Upper lobe of left lung (tissue), 6 donors: Measurements from ENCODE around the gene STRIP1. TPM values are rescaled to one million over a fixed set of nuclear protein-coding genes. Genes with fewer than 3 reads are reported as not detected.

ENCODE experiments used
- ATAC-seq, 2 donors: fragments of 200-7000 bp; cut with Tn5 transposase; one replicate each; pipeline ENCODE4 v1.9.1; 2022; ENCODE audit warnings: mild to moderate bottlenecking in 2 of 2, moderate library complexity in 2 of 2; ENCODE audit not compliant: low FRiP score in 2 of 2
- DNase-seq, 2 donors: peaks; one replicate each; pipeline ENCODE4 v3.0.0-alpha.2; 2019 to 2020
- H3K27ac ChIP-seq, 4 donors: fragments of 200-600 bp; sonication (generic); one replicate each; pipeline ENCODE4 v1.5.1; 2016 to 2019
- H3K27me3 ChIP-seq, 4 donors: fragments of 200-600 bp; sonication (generic); one replicate each; pipeline ENCODE4 v1.5.1; 2017 to 2019
- H3K36me3 ChIP-seq, 4 donors: fragments of 200-600 bp; sonication (generic); one replicate each; pipeline ENCODE4 v1.5.1; 2016 to 2019
- H3K4me1 ChIP-seq, 4 donors: fragments of 200-600 bp; sonication (generic); one replicate each; pipeline ENCODE4 v1.5.1; 2018 to 2019
- H3K4me3 ChIP-seq, 4 donors: fragments of 200-600 bp; sonication (generic); one replicate each; pipeline ENCODE4 v1.5.1; 2017 to 2019; ENCODE audit warnings: mild to moderate bottlenecking in 2 of 4, moderate library complexity in 1 of 4
- H3K9me3 ChIP-seq, 4 donors: fragments of 200-600 bp; sonication (generic); one replicate each; pipeline ENCODE4 v1.5.1; 2018 to 2019
- EP300 ChIP-seq, 4 donors: sonication (generic); formaldehyde crosslinking; IDR thresholded peaks; one replicate each; pipeline ENCODE4 v1.5.1; 2017; ENCODE audit warnings: antibody characterized with exemption in 4 of 4, control low read depth in 2 of 4
- POLR2A ChIP-seq, 4 donors: fragments of 450-650 bp; IDR thresholded peaks; one replicate each; pipeline ENCODE4 v1.5.1; 2016 to 2017; ENCODE audit warnings: antibody characterized with exemption in 4 of 4, mild to moderate bottlenecking in 2 of 4
- POLR2AphosphoS5 ChIP-seq, 2 donors: sonication (generic); formaldehyde crosslinking; IDR thresholded peaks; one replicate each; pipeline ENCODE4 v1.5.1; 2017; ENCODE audit warnings: antibody characterized with exemption in 2 of 2
- WGBS, 2 donors: methylation state at CpG; one replicate each; pipeline ENCODE4 v1.1.5; 2017 to 2018; 5-methylcytosine and 5-hydroxymethylcytosine counted together
- total RNA-seq, 6 donors: library from RNA; depleted of rRNA in 4 of 6; stranded (reverse); fragments of >200 nt in 4 of 6; gene quantifications; one replicate each; pipeline versions ENCODE4 v1.1.0 to v1.2.1, GENCODE V29; 2016 to 2021
- TF ChIP-seq, protein P1 (sequence below), 6 experiments: fragments of 450-650 bp in 4 of 6; fragments of 200-600 bp in 2 of 6; sonication (generic) in 2 of 6; IDR thresholded peaks; one replicate each; pipeline ENCODE4 v1.5.1; 2016 to 2019; ENCODE audit warnings: antibody characterized with exemption in 6 of 6
- donor health status: DM: no; HTN: no; CAD: no; lungs with moderate emphysema.
- donor health status: DM: no; HTN: yes; CAD: no; lungs with severe emphysema.

The STRIP1 gene
- total RNA-seq, 6 donors from 2014 or later: 29.2 to 62.9 (median 34.3) TPM

DNA sequence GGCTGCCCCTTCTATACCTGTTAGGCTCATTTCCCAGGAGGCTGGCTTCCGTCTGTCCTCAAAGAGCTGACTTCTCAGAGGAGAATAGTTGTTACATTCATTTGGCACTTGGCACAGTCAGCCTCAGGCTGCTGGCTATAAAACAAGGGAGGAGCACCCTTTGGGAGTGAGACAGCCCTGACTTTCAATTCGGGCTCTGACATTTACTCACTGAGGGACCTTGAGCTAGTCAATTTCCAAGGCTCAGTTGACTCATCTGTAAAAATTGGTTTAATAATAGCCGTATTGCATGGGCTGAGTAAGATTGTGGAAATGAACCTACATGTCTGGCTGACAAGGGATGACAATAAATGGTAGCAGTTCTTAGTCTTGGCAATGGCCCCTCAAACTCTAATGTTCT is 22.4 kb downstream of the STRIP1 start:
- no peaks in the 10 kb centered on the region for H3K4me1 ChIP-seq
- H3K36me3 ChIP-seq: peaks cover 29 to 74% (median 66%) of the 10 kb centered on the region in 4 donors
- DNase-seq (no peak), ATAC-seq (peak in 1 of 2 donors; percentile 66)
- no peak overlapping the region for H3K4me3 ChIP-seq
- no peaks in the 10 kb centered on the region for H3K27me3 ChIP-seq
- H3K27ac ChIP-seq: no peak overlapping the region
- WGBS, 2 donors: 88 to 93% methylated on average over 3 of the region's 3 CpGs
- H3K9me3 ChIP-seq: no peaks in the 10 kb centered on the region
- TF ChIP-seq, protein P1, sequence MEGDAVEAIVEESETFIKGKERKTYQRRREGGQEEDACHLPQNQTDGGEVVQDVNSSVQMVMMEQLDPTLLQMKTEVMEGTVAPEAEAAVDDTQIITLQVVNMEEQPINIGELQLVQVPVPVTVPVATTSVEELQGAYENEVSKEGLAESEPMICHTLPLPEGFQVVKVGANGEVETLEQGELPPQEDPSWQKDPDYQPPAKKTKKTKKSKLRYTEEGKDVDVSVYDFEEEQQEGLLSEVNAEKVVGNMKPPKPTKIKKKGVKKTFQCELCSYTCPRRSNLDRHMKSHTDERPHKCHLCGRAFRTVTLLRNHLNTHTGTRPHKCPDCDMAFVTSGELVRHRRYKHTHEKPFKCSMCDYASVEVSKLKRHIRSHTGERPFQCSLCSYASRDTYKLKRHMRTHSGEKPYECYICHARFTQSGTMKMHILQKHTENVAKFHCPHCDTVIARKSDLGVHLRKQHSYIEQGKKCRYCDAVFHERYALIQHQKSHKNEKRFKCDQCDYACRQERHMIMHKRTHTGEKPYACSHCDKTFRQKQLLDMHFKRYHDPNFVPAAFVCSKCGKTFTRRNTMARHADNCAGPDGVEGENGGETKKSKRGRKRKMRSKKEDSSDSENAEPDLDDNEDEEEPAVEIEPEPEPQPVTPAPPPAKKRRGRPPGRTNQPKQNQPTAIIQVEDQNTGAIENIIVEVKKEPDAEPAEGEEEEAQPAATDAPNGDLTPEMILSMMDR (IDR thresholded peaks at IDR 0.05): no peak
- TF ChIP-seq EP300 (IDR thresholded peaks at IDR 0.05) (no peak), POLR2A (IDR thresholded peaks at IDR 0.05) (no peak), POLR2AphosphoS5 (IDR thresholded peaks at IDR 0.05) (no peak)

- DNase-seq: no peak
- peaks cover 17 to 61% (median 54%) of the 10 kb centered on the region in 4 donors for H3K36me3 ChIP-seq
Measured at GRCh38 chr1:110057963-110058518, 23.6 kb downstream of the STRIP1 start.

DNA sequence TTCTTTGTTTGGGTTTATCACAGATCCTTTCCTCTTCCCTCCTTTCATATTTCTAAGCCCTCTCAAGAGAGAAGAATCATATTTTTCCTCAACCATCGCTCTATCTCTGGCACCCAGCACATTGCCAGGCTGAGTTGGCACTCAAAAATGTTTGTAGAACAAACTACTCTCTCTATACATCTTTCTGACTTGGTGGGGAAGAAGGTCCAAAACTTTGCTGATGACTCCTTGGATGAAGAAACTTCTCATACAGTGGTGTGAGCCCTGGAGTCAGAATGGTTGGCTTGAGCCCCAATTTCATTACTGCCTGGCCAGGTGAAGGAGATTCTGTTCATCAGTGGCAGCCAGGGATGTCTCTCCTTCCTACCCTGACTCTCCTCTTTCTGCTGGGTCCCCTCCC is 24.2 kb downstream of the STRIP1 start:
- H3K36me3 ChIP-seq: peaks cover 17 to 56% (median 49%) of the 10 kb centered on the region in 4 donors

More at GRCh38 chr1:110057963-110058518, 23.6 kb downstream of the STRIP1 start:
- Histone ChIP-seq H3K4me1 (no peaks in the 10 kb centered on the region), H3K27me3 (no peaks in the 10 kb centered on the region), H3K27ac (no peak overlapping the region), H3K4me3 (no peak overlapping the region), H3K9me3 (no peaks in the 10 kb centered on the region)
- 71 to 77% methylated on average over 6 to 7 of the region's 7 CpGs for WGBS, 2 donors
- peak; percentile 47 to 71 for ATAC-seq
- TF ChIP-seq POLR2A (IDR thresholded peaks at IDR 0.05) (no peak), EP300 (IDR thresholded peaks at IDR 0.05) (no peak), POLR2AphosphoS5 (IDR thresholded peaks at IDR 0.05) (no peak)
- TF ChIP-seq, protein P1 (IDR thresholded peaks at IDR 0.05): no peak

DNA sequence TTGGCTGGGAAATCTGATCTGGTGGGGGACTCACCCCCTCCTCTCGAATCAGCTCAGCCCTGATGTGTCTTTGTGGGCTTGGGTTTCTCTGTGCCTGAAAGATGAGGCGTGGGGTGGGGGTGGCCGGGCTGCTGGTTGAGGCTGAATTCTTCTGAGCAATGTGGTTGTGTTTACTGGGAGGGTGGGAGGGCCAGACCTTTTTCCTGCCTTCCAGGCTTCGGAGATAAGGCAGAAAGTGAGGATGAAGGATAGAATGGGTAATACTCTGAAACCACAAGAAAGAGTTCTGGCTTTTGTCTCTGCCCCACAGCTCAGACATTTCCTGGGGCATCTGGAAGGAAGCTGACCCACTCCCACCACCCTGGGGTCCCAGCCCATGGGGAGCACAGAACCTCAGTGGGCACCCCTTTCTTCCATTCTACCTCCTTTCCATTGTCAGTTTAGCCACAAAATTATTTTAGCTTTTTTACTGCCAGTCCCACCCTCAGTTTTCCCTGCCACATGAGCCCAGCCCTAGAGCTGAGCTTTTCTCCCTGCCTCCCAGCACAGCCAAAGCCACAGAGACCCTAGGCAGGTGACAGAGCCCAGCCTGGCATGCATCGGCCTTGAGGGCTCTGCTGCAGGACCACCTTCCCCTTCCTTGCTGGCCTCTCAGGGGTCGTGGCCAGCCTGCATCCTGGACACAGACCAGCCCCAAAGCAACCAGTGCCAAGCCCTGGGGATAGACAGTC is 24.9 kb downstream of the STRIP1 start:
- ATAC-seq (no peak), DNase-seq (no peak)
- no peak for TF ChIP-seq EP300 (IDR thresholded peaks at IDR 0.05)
- TF ChIP-seq POLR2A (IDR thresholded peaks at IDR 0.05): no peak
- TF ChIP-seq, protein P1 (IDR thresholded peaks at IDR 0.05): no peak
- TF ChIP-seq POLR2AphosphoS5 (IDR thresholded peaks at IDR 0.05): no peak
- H3K36me3 ChIP-seq: peaks cover 15 to 49% (median 42%) of the 10 kb centered on the region in 4 donors
- no peaks in the 10 kb centered on the region for H3K4me1 ChIP-seq
- WGBS, 2 donors: 88% methylated on average over 6 of the region's 6 CpGs
- no peak overlapping the region for H3K27ac ChIP-seq
- no peak overlapping the region for H3K4me3 ChIP-seq
- no peaks in the 10 kb centered on the region for H3K27me3 ChIP-seq
- no peaks in the 10 kb centered on the region for H3K9me3 ChIP-seq

More for the DNA sequence above, 24.2 kb downstream of the STRIP1 start:
- Histone ChIP-seq H3K27ac (no peak overlapping the region), H3K9me3 (no peaks in the 10 kb centered on the region), H3K27me3 (no peaks in the 10 kb centered on the region), H3K4me3 (no peak overlapping the region), H3K4me1 (no peaks in the 10 kb centered on the region)
- ATAC-seq (no peak), DNase-seq (no peak)
- TF ChIP-seq POLR2A (IDR thresholded peaks at IDR 0.05) (no peak), EP300 (IDR thresholded peaks at IDR 0.05) (no peak), POLR2AphosphoS5 (IDR thresholded peaks at IDR 0.05) (no peak)
- TF ChIP-seq, protein P1 (IDR thresholded peaks at IDR 0.05): no peak
- WGBS, 2 donors: 67 to 83% methylated on average over 1 of the region's 1 CpG
